BE2C (cell line): ENCODE data around the gene JPT2.

ENCODE experiments used
- DNase-seq: peaks from one replicate; pipeline ENCODE4 v3.0.0-alpha.2; 2020
- H3K27me3 ChIP-seq: fragments of 250-450 bp; sonication (Bioruptor Pico); 2 replicates; pipeline ENCODE4 v1.5.1; 2020; ENCODE audit warnings: mild to moderate bottlenecking
- H3K36me3 ChIP-seq: fragments of 250-450 bp; sonication (Bioruptor Pico); 2 replicates; pipeline ENCODE4 v1.5.1; 2020; ENCODE audit warnings: mild to moderate bottlenecking
- H3K4me1 ChIP-seq: fragments of 250-450 bp; sonication (Bioruptor Pico); 2 replicates; pipeline ENCODE4 v1.5.1; 2020
- H3K4me3 ChIP-seq: 2 replicates; pipeline ENCODE4 v1.5.1; 2011; ENCODE audit warnings: low read depth, low read length
- H3K9me3 ChIP-seq: fragments of 250-450 bp; sonication (Bioruptor Pico); 2 replicates; pipeline ENCODE4 v1.5.1; 2020
- TF ChIP-seq, protein P1 (sequence below): IDR thresholded peaks from 2 replicates; pipeline ENCODE4 v1.5.1; 2012; ENCODE audit warnings: mild to moderate bottlenecking, low read depth, low read length

Gene JPT2

GRCh38 chr16:1639860-1640259 lies 38.2 kb upstream of the JPT2 start:
- Histone ChIP-seq H3K4me1 (no peaks in the 10 kb centered on the region), H3K9me3 (no peaks in the 10 kb centered on the region), H3K27me3 (no peaks in the 10 kb centered on the region), H3K4me3 (no peak overlapping the region), H3K36me3 (peaks cover 29% of the 10 kb centered on the region)
- TF ChIP-seq, protein P1, sequence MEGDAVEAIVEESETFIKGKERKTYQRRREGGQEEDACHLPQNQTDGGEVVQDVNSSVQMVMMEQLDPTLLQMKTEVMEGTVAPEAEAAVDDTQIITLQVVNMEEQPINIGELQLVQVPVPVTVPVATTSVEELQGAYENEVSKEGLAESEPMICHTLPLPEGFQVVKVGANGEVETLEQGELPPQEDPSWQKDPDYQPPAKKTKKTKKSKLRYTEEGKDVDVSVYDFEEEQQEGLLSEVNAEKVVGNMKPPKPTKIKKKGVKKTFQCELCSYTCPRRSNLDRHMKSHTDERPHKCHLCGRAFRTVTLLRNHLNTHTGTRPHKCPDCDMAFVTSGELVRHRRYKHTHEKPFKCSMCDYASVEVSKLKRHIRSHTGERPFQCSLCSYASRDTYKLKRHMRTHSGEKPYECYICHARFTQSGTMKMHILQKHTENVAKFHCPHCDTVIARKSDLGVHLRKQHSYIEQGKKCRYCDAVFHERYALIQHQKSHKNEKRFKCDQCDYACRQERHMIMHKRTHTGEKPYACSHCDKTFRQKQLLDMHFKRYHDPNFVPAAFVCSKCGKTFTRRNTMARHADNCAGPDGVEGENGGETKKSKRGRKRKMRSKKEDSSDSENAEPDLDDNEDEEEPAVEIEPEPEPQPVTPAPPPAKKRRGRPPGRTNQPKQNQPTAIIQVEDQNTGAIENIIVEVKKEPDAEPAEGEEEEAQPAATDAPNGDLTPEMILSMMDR: no peak
- DNase-seq: no peak

DNA sequence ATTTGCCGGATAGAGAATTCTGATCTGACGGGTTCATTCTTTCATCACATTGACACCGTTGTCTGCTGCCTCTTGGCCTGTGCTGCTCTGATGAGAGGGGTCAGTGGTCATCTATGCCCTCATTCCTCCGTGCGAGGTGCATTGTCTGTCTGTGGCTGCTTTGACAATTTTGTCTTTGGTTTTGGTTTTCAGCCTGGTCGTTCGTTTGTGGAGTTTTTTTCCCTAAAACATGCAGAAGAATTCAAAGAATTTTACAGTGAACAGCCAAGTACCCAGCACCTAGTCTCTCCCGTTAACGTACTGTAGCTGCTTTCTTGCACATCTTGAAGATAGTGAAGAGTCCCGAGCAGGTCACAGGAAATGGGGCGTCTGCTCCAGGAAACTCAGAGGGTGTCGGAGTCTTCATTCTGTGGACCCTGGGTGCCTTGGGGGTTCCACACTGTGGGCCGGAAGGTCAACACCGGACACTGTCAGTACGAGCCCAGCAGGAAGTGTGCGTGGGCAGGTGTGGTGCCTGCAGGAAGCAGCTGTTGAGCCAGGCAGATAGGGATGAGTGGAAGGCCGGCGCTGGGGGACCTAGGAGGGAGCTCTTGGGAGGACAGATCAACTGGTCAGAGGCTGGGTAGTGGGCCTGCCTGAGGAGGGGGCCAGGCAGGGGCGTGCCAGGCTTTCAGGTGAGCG lies 37.7 kb upstream of the JPT2 start:
- TF ChIP-seq, protein P1: no peak
- H3K36me3 ChIP-seq: peaks cover 26% of the 10 kb centered on the region
- no peaks in the 10 kb centered on the region for H3K4me1 ChIP-seq
- no peak overlapping the region for H3K4me3 ChIP-seq
- H3K9me3 ChIP-seq: no peaks in the 10 kb centered on the region
- no peak for DNase-seq
- H3K27me3 ChIP-seq: no peaks in the 10 kb centered on the region

DNA sequence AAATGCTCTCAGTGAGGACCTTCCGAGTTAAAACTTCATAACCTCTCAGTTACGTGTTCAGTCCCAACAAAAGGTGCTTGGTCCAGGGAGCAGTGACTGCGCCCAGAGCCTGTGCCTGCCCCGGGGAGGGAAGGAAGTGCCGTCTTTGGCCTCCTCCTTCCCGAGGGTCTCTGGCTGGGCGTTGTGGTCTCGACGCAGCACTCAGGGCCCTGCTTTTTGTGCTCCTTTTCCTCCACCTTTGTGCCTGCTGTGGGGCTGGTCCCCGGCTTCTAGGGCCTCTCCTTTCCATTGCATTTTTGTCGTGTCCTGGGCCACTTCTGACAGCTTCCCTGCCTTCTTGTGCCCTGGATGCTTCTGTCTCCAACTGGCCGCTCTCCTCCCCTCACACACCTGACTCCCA lies 36.8 kb upstream of the JPT2 start:
- Histone ChIP-seq H3K36me3 (peaks cover 30% of the 10 kb centered on the region), H3K4me3 (no peak overlapping the region), H3K4me1 (no peaks in the 10 kb centered on the region), H3K27me3 (no peaks in the 10 kb centered on the region), H3K9me3 (no peaks in the 10 kb centered on the region)
- TF ChIP-seq, protein P1: no peak
- DNase-seq: no peak

DNA sequence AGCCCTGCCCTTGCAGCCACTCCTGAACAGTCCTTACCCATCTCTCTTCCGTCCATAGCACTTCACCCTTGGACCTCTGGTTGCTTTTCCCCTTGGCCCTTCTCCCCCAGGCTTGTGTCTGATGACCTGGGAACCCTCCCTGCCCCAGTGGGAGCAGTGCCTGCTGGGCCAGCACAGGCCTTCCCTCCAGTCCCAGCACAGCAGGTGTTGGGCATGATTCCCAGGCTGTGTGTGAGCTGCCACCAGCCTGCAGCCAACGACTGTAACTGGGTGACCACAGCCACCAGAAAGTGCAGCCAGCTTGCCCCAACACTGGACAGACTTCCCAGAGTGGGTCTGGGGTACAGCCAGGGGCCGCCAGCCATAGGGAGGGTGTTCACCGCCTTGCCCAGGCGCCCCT lies 35.9 kb upstream of the JPT2 start:
- H3K36me3 ChIP-seq: peaks cover 30% of the 10 kb centered on the region

GRCh38 chr16:1642753-1643152 lies 35.3 kb upstream of the JPT2 start:
- TF ChIP-seq, protein P1: no peak
- Histone ChIP-seq H3K9me3 (no peaks in the 10 kb centered on the region), H3K4me3 (no peak overlapping the region), H3K4me1 (no peaks in the 10 kb centered on the region), H3K27me3 (no peaks in the 10 kb centered on the region), H3K36me3 (peaks cover 30% of the 10 kb centered on the region)
- no peak for DNase-seq

More for the DNA sequence above, 35.9 kb upstream of the JPT2 start:
- Histone ChIP-seq H3K27me3 (no peaks in the 10 kb centered on the region), H3K9me3 (no peaks in the 10 kb centered on the region), H3K4me1 (no peaks in the 10 kb centered on the region), H3K4me3 (no peak overlapping the region)
- DNase-seq: no peak
- TF ChIP-seq, protein P1: no peak

- TF ChIP-seq, protein P1: no peak
- Histone ChIP-seq H3K4me3 (no peak overlapping the region), H3K36me3 (peaks cover 30% of the 10 kb centered on the region), H3K9me3 (no peaks in the 10 kb centered on the region), H3K4me1 (no peaks in the 10 kb centered on the region), H3K27me3 (no peaks in the 10 kb centered on the region)
- no peak for DNase-seq
These were observed 34.6 kb upstream of the JPT2 start for GRCh38 chr16:1643521-1643920.
